Lung (tissue), 12 donors: Measurements from ENCODE around the gene ERBB4. TPM values are rescaled to one million over a fixed set of nuclear protein-coding genes. Genes with fewer than 3 reads are reported as not detected.
A peak's percentile ranks its signal among the peaks of the same experiment; 100 is the strongest.

Experiments used
- ATAC-seq: fragments of 200-7000 bp; cut with Tn5 transposase; one replicate; pipeline ENCODE4 v1.9.1; 2020; ENCODE audit warnings: moderate number of reproducible peaks; ENCODE audit not compliant: insufficient read depth, low FRiP score
- DNase-seq, 3 donors: peaks; one replicate each; pipeline ENCODE4 v3.0.0-alpha.2; 2013 to 2017
- H3K27ac ChIP-seq, 2 donors: one replicate each; pipeline ENCODE4 v1.5.1; 2013; ENCODE audit warnings: mild to moderate bottlenecking in 2 of 2, moderate library complexity in 2 of 2, control low read depth in 1 of 2, inconsistent platforms in 1 of 2, low read depth in 1 of 2, low read length in 1 of 2
- H3K27me3 ChIP-seq, 3 donors: one replicate each; pipeline ENCODE4 v1.5.1; 2013; ENCODE audit warnings: low read length in 2 of 3; ENCODE audit not compliant: control insufficient read depth in 3 of 3, insufficient read depth in 3 of 3
- H3K36me3 ChIP-seq, 4 donors: one replicate each; pipeline ENCODE4 v1.5.1; 2013; ENCODE audit warnings: low read length in 4 of 4, mild to moderate bottlenecking in 1 of 4, moderate library complexity in 1 of 4; ENCODE audit not compliant: control insufficient read depth in 4 of 4, insufficient read depth in 4 of 4
- H3K4me1 ChIP-seq, 5 donors: one replicate each; pipeline ENCODE4 v1.5.1; 2013; ENCODE audit warnings: low read length in 5 of 5, mild to moderate bottlenecking in 2 of 5, moderate library complexity in 1 of 5; ENCODE audit not compliant: control insufficient read depth in 5 of 5, insufficient read depth in 5 of 5
- H3K4me3 ChIP-seq: one replicate; pipeline ENCODE4 v1.5.1; 2013; ENCODE audit warnings: mild to moderate bottlenecking, control low read depth, moderate library complexity
- H3K9ac ChIP-seq, 2 donors: one replicate each; pipeline ENCODE4 v1.5.1; 2013; ENCODE audit warnings: low read length in 2 of 2, control low read depth in 1 of 2; ENCODE audit not compliant: insufficient read depth in 1 of 2
- H3K9me3 ChIP-seq, 4 donors: one replicate each; pipeline ENCODE4 v1.5.1; 2013; ENCODE audit warnings: low read length in 3 of 4, mild to moderate bottlenecking in 1 of 4, moderate library complexity in 1 of 4; ENCODE audit not compliant: control insufficient read depth in 4 of 4, insufficient read depth in 3 of 4
- WGBS, 2 donors: extraction: QIAGEN DNeasy Blood & Tissue Kit; methylation state at CpG; one replicate each; pipeline ENCODE4 v1.1.7; 2013; 5-methylcytosine and 5-hydroxymethylcytosine counted together
- polyA plus RNA-seq, 2 donors: library from polyadenylated mRNA; stranded (reverse); fragments of 200-250 nt; gene quantifications; one replicate each; pipeline ENCODE4 v1.2.1, GENCODE V29; 2013
- total RNA-seq, 2 donors: library from RNA; depleted of rRNA in 1 of 2; stranded (reverse); fragments of >200 nt in 1 of 2; gene quantifications; one replicate each; pipeline ENCODE4 v1.2.1, GENCODE V29; 2014 to 2021
- TF ChIP-seq, protein P1 (sequence below): IDR thresholded peaks from 2 replicates; pipeline ENCODE4 v1.5.1; 2012; ENCODE audit warnings: mild to moderate bottlenecking; ENCODE audit errors: control extremely low read depth, extremely low read depth
- donor health status: control.
- donor health status: control.
- donor health status: Bipolar disorder and iron deficiency.
- donor health status: healthy.
- donor health status: DM: yes; HTN: yes; CAD: no.

Gene ERBB4
- total and polyA plus RNA-seq, 4 donors, result 0.41 to 16.8 (median 5.3) TPM

DNA sequence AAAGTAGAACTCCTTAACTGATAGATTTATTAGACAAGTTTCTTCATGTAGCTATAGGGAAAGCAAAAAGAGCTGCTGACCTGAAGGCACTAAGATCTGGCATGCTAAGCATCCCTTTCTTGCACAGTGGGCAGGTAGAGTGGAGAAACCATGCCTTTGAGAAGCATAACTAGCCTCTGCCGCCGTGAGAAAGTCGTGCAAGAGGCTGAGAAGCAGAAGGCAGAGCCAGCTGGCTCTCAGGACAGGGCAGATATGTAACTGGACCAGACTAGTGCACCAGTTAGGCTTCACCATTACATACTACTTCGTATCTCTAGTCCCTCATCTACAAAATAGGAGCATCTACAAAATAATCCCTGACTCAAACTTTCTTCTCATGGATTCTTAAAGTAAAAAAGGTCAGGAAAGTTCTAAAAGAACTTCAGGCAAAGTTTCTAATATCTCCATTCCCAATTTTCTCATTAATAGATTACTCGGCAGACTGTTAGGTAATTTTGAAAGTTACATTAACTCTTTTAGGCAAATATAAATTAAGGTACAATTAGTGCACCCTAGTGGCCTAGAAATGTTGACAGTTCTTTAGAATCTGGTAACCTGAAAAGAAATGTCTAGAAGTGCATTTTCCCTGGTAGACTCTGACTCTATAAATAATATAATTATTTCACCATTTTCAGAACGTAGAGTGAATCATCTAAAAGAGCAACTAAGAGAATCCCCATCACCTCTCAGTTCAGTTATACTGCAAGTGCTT, 10.3 kb downstream of the ERBB4 start:
- no peak overlapping the region for H3K27ac ChIP-seq
- no peaks in the 10 kb centered on the region for H3K9me3 ChIP-seq
- H3K36me3 ChIP-seq, result no peaks in the 10 kb centered on the region
- H3K4me1 ChIP-seq, result peaks cover 0 to 5% (median 0%) of the 10 kb centered on the region in 5 donors
- H3K9ac ChIP-seq, result no peak overlapping the region
- H3K27me3 ChIP-seq, result peaks cover 0 to 4% (median 0%) of the 10 kb centered on the region in 3 donors
- H3K4me3 ChIP-seq, result no peak overlapping the region
- DNase-seq (no peak), ATAC-seq (no peak)
- TF ChIP-seq, protein P1, sequence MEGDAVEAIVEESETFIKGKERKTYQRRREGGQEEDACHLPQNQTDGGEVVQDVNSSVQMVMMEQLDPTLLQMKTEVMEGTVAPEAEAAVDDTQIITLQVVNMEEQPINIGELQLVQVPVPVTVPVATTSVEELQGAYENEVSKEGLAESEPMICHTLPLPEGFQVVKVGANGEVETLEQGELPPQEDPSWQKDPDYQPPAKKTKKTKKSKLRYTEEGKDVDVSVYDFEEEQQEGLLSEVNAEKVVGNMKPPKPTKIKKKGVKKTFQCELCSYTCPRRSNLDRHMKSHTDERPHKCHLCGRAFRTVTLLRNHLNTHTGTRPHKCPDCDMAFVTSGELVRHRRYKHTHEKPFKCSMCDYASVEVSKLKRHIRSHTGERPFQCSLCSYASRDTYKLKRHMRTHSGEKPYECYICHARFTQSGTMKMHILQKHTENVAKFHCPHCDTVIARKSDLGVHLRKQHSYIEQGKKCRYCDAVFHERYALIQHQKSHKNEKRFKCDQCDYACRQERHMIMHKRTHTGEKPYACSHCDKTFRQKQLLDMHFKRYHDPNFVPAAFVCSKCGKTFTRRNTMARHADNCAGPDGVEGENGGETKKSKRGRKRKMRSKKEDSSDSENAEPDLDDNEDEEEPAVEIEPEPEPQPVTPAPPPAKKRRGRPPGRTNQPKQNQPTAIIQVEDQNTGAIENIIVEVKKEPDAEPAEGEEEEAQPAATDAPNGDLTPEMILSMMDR, result no peak
- WGBS, 2 donors, result 69 to 70% methylated on average over 6 of the region's 6 CpGs

DNA sequence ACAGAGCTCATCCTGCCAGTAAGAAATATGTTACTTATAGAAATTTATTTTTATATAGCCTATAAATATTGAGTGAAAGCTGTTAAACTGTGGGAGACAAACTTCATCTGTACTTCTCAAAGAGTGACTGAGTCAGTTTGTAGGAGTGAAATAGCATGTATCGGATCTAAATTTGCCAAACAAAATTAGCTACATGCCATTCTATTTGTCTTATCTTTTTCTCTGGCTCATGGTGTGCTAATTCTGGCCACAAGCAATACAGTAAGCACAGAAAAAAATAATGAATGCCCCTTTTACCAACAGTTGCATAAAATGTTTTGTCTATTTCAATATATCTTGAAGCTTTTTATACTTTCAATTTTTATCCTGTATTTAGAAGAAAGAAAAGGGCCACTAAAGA, 12.5 kb downstream of the ERBB4 start:
- Histone ChIP-seq H3K36me3 (no peaks in the 10 kb centered on the region), H3K4me1 (peaks cover 0 to 5% (median 0%) of the 10 kb centered on the region in 5 donors), H3K9ac (no peak overlapping the region), H3K9me3 (no peaks in the 10 kb centered on the region), H3K4me3 (no peak overlapping the region), H3K27me3 (peaks cover 0 to 2% (median 0%) of the 10 kb centered on the region in 3 donors), H3K27ac (no peak overlapping the region)
- no peak for DNase-seq
- WGBS, 2 donors, result 81 to 98% methylated on average over 1 of the region's 1 CpG
- TF ChIP-seq, protein P1, result no peak
- ATAC-seq, result no peak

DNA sequence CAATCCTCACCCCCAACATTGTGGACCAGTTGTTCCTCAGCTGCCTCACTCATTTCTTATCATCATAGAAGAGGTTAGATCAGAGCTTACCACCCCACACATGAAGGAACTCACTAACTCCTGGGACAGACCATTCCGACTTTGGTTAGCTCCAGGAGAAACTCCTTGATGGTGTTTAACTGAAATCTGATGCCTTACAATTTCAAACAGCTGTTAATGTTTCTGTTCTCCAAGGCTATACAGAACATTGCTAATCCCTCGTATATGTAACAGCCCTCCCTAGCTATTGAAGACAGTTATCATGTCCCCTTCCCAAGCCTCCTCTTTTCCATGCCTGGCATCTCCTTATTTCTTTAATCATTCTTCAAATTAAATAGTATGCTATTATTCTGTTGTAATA, 14.8 kb downstream of the ERBB4 start:
- Histone ChIP-seq H3K27ac (no peak overlapping the region), H3K27me3 (peaks cover 0 to 2% (median 0%) of the 10 kb centered on the region in 3 donors), H3K9me3 (no peaks in the 10 kb centered on the region), H3K4me3 (no peak overlapping the region), H3K4me1 (peaks cover 0 to 5% (median 0%) of the 10 kb centered on the region in 5 donors), H3K36me3 (no peaks in the 10 kb centered on the region), H3K9ac (no peak overlapping the region)
- DNase-seq (no peak), ATAC-seq (no peak)
- WGBS, 2 donors, result 56 to 73% methylated on average over 2 of the region's 2 CpGs
- TF ChIP-seq, protein P1, result no peak

DNA sequence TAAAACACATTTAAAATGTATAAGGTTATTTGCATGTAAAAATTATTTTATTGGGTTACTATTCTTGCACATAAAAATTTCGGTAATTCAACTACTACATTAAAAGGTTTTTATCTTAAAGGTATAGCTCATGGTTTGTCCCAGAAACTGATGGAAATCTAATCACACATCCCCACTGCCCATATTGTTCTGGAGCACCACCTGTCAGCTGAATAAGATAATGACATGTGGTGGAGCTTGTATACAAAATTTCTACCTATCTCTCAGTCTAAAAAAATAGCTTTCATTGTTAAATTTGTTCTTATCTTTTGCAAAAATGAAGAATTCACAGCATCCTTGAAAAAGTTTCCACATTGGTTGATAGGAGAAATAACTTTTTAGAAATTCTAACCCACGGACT, 18.3 kb downstream of the ERBB4 start:
- no peak overlapping the region for H3K27ac ChIP-seq
- H3K9ac ChIP-seq, result no peak overlapping the region
- TF ChIP-seq, protein P1, result no peak
- no peaks in the 10 kb centered on the region for H3K9me3 ChIP-seq
- 49 to 51% methylated on average over 2 of the region's 2 CpGs for whole genome bisulfite sequencing, 2 donors
- DNase-seq (peak in 1 of 3 donors; percentile 3), ATAC-seq (no peak)
- H3K27me3 ChIP-seq, result peaks cover 0 to 2% (median 0%) of the 10 kb centered on the region in 3 donors
- no peak overlapping the region for H3K4me3 ChIP-seq
- H3K36me3 ChIP-seq, result no peaks in the 10 kb centered on the region
- H3K4me1 ChIP-seq, result peaks cover 0 to 5% (median 0%) of the 10 kb centered on the region in 5 donors
